ENCODE measurements around the gene LCA5.
A peak's percentile ranks its signal among the peaks of the same experiment; 100 is the strongest.
"Not testable (repeated sequence)": the region's sequence is repeated elsewhere in the genome, so short reads cannot be mapped to it uniquely, and the experiment has no call there.

The LCA5 gene

DNA sequence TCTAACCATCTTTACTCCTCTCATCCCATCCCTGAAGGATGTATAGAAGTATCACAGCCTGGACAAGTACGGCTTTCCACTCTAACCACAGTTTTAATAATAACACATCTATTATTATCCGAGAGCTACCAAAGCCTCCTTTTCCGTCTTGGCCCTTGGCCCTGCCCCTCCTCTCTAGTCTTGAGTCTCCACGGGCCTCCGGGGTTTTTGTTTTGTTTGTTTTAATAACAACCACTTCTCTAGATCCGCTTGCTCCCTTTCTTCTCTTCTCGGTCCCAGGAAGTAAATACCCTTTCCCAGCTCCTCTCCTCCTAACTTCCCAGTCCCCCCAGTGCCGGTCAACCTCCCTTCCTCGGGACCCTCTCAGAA is 661 bp downstream of the LCA5 start:
- no peak for FAIRE-seq

DNA sequence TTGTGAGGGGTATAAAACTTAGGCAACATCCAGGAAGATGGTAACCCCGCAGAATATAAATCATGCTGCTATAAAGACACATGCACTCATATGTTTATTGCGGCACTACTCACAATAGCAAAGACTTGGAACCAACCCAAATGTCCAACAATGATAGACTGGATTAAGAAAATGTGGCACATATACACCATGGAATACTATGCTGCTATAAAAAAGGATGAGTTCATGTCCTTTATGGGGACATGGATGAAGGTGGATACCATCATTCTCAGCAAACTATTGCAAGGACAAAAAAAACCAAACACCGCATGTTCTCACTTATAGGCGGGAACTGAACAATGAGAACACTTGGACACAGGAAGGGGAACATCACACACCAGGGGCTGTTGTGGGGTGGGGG is 7.7 kb downstream of the LCA5 start:
- FAIRE-seq = not testable (repeated sequence)

DNA sequence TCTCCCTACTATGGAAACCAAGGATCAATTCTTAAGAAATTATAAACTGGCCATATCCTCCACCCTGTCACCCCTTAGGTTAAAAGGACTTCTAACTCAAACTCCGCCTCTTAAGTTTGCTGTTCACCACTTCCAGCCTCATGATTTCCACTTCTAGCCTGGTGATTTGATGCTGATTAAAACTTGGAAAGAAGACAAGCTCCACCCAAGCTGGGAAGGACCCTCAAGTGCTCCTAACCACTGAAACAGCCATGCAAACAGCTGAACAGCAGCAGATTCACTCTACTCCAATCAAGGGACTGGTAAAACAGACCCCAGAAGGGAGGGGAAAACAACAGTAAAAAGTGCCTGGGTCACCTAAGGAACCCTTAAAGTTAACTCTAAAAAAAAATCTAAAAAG is 10.3 kb downstream of the LCA5 start:
- FAIRE-seq = no peak

DNA sequence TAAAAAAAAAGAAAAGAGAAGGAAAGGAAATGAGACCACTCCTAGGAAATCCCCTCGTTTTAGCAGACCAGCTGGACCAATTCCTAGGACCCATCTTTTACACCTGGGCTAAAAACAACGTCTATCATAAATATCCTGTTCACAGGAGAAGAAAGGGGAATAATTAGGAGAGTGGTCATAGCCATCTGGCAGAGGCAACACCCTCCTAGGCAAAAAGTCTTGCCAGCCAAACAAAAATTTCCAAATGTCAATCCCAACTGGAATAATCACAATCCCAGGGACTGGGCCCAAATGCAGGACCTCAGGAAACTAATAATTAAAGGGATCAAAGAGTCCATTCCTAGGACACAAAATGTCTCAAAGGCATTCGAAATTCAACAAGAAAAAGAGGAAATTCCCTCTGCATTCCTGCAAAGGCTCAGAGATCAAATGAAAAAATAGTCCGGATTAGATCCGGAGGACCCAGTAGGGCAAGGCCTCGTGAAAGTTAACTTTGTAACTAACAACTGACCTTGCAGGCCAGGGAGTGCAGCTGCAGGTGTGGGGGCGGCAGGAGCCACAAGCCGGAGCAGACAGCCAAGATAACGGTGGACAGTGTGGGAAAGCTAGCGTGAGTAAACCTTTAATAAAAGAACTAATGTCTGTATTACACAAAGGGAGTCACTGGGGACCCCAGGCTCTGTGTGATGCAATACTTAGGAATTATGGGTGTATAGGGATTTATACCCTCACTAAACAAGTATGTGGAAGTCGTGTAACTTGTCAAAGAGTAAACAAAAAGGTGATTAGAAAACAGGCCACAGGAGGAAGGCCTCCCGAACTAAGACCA is 11.7 kb downstream of the LCA5 start:
- no peak for FAIRE-seq

DNA sequence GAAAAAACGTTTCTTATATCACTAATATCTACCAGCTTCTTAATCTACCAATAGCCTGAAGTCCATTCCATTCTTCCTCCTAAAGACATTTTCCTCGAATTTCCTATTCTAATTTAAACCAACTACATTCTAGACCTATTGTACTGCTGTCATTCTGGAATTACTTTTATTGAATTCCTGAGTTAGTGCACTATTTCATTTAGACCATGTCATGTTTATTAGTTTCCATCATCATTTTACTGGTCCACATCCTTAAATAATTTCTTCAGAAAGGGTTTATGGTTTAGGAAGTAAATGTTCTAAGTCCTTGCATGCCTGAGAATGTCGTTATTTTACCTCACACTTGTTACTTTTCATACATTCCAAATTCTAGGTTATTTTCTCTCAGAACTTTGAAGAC is 13.2 kb downstream of the LCA5 start:
- FAIRE-seq = no peak

DNA sequence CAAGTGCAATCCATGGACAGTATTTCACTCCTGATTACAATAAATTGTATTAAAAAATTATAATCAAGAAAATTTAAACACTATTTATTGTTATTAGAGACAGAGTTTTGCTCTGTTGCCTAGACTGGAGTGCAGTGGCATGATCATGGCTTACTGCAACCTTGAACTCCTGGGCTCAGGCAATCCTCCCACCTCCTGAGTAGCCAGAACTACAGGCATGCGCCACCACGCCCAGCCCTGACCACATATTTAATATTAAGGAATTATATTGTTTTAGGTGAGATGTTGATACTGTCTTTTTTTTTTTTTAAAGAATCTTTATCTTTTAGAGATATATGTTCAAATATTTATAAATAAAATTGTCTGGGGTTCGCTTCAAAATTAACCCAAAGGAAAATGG is 14.6 kb downstream of the LCA5 start:
- no peak for FAIRE-seq

DNA sequence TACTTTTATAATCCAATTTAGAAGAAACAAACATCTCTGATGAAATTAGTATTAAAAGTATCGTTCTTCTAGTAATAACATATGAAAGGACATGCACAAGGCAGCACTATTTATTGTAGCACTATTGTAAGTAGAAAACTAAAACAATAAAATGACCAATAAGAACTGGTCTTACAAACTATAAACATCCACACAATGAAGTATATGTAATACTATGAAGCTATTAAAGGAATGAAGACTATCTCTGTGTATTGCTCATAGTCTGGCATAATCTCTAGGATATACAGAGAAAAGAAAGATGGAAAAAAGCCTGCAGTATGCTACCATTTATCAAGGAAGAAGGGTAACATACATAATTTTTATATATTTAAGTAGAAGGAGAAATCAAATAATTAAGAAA is 16.7 kb downstream of the LCA5 start:
- FAIRE-seq = no peak

DNA sequence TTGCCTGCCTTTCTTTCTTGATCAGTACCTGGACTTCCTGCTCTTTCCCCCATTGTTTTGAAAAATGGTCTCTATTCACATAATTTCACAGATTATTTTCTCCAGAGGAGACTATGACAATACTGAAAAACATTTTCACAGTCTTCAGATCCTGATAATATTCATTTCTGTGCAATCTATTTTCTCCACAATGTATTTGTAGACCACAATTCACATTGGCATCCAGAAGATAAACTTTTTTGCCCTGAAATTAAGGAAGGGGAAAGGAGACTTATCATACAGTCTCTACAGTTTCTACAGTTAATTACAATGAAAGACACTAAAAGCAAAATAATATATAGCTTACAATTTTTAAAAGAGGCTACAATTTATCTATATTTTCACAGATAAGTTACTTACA is 18.4 kb downstream of the LCA5 start:
- no peak for FAIRE-seq

DNA sequence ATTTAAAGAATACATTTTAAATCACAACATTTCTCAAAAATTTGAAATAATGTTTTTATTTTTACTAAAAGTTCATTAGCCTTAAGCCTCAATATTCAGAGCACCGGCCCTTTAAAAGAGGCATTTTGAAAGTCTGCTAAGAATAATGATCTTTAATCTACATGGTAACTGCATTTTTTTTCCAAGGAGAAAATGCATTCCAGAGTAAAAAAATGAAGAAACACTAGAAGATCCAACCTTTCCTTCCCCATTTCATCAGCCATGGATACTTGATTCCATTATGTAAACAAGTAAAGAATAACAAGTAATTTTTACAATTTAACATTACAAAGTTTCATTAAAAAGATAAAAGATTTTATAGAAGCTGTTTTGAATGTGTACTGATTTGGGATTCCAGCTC is 21.8 kb downstream of the LCA5 start:
- FAIRE-seq = no peak

DNA sequence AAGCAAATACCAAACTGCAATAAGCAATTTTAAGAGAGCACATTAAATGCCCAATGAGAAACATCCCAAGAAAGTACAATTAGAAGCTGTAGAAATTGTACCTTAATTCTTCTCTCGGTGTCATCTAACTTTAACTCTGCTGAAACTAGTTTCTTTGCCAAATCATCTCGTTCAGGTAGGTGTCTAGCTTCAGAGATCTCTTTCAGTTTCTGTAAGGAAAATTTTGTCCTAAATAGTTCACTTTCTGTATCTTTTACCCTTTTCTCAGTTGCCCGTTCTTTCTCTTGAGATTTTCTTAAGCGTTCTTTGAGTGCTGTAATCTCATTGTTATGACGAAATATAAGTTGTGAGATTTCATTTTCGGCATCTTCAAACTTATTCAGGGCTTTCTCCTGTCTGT is 24.1 kb downstream of the LCA5 start:
- FAIRE-seq = no peak

DNA sequence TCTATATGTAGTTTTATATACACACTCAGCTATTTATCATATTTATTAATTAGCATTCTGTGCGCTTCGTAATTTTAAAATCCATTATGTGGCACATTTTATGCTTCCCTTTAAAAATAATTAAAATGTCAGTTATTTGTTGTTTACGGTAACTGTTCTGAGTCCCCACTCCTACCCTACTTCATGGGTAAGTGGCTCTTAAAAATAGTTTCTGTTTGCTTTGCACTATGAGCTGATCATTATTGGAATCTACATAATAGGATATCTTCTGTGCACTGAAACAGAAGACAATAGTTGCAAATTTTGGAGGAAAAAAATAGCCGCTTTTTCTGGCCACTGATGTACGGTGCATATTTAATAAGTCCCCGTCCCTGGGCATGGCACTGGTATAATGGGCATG is 25.2 kb downstream of the LCA5 start:
- no peak for FAIRE-seq

DNA sequence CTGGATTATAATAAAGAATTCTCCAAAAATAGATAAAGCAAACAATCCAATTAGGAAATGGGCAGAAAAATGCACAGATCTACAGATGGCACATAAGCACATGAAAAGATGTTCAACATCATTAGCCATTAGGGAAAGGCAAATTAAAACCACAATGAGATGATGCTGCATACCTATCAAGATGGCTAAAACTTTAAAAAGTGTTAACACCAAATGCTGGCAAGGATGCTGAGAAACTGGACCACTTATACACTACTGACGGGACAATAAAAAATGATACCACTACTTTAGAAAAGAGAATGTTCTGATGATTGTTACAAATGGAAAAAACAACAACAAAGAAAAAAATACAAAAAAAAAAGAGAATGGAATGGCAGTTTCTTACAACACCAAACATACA is 26.5 kb downstream of the LCA5 start:
- no peak for FAIRE-seq

DNA sequence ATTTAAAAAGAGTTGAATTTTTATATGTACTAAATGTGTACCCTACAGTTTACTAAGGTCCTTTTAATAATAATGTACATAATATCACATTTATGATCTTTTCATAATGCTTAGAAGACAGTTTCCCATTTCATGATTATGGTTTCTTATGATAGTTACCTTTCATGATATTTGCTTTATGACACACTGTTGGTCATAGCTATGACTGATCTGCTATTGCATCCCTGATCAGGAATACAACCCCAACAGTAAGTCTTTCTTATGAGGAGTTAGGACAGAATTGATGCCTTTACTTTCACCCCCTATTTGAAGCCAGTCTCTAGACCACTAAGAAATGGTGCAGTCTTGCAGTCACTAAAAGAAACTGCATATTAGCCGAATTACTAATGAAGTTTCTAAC is 31.0 kb downstream of the LCA5 start:
- no peak for FAIRE-seq

DNA sequence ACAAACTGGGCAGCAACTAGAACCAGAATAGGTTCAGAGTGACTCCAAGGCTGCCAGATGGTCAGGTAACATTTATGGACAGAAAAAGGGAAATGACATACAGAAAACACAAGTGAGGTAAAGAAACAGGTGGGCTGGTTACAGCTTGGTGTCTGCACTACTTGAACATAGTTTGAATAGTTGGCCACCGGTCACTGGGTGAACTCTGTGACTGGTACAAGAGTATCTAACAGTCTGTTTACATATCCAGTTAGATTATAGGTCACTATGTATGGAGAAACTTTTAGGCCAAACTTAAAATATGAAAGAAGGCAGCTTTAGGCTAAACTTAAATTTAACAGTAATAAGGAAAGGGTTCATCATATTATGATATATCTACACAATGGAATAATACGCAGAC is 32.9 kb downstream of the LCA5 start:
- FAIRE-seq = no peak

DNA sequence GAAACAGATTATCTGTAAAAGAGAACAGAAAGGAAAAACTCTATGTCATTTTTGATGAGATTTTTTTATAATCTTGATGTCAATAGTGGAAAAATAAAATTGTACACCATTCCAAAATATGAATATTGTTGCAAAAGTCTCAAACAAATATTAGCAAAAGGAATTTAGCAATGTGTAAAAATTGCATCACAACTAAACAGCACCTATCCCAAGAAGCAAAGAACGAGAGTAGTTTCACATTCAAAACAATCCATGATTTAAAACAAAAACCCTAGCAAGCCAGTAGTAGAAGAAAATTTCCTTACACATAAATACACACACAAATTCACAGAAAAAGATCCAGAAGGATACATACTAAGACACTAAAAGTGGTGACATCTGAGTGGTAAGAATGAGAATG is 38.4 kb downstream of the LCA5 start:
- FAIRE-seq = peak; percentile 64

DNA sequence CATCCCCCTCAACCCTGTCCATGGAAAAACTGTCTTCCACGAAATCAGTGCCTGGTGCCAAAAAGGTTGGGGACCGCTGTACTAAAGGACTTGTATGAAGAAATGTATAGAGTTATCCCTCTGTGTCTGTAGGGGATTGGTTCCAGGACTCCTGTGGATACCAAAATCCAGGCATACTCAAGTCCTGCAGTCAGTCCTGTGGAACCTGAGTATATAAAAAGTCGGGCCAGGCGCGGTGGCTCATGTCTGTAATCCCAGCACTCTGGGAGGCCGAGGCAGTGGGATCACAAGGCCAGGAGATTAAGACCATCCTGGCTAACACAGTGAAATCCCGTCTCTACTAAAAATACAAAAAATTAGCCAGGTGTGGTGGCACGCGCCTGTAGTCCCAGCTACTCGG is 42.0 kb downstream of the LCA5 start:
- FAIRE-seq = no peak

DNA sequence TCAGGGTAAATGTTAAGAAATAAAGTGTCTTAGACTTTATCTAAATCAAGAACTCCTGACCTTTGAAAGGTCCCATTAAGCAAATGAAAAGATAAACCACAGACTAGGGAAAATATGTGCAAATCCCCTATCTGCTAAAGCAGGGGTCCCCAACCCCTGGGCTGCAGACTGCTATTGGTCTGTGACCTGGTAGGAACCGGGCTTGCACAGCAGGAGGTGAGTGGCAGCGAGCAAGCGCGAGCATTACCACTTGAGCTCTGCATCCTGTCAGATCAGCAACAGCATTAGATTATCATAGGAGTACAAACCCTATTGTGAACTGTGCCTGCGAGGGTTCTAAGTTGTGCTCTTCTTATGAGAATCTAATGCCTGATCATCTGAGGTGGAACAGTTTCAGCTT is 42.4 kb downstream of the LCA5 start:
- FAIRE-seq = no peak

DNA sequence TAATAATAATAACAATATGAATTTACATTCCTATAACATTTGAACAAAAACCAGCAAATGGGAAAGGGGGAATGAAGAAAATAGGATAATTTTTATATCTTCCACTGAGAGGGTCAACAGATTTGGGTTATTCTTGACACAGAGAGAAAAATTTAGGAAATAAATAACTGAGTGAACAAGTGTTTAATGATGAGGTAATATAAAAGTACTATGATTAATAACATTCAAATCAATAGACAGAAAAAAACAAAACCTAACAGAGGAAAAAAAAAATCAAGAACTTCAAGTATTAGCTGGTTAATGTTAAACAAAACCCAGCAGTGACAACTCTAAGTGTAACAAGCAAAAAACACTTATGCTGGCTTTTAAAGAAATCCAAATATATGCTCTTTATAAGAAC is 66.5 kb downstream of the LCA5 start:
- FAIRE-seq = no peak

DNA sequence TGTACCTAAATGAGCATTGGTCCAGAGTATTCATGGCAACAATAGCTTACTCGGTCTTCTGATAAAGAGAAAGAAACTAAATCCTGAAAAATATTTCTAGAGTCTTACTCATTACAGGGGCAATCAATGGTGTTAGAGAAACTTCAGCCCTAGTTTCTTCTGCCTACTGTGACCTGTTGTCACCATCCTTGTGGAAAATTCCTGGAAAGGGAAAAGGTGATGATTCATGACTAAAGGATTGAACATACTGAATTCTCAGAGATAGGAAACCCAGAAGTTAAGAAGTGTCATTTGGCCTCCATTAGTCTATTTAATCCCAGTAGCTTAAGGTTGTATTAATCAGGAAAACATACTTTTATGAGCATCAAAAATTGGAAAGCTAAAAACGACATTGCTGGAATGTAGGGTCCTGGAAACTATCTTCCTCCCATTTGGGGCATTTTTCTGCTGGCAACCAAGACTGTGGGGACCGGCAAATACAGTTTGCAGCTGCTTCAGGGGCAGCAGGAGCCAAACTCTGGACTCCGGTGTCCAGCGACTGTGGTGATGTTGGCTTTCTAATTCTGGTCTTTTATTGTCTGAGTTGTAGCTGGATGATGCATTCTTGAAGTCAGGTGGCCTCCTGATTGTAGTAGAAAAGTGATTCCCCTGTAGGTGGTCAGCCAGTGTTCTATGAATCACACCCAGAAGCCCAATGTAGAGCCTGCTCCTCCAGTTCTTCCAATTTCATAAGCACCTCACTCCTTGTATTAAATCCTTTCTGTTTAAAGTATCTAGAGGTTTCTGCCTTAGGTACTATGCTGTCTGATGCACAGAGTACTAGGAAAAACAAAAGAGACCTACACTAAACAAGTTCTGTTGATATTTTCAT is 67.6 kb downstream of the LCA5 start:
- no peak for FAIRE-seq

DNA sequence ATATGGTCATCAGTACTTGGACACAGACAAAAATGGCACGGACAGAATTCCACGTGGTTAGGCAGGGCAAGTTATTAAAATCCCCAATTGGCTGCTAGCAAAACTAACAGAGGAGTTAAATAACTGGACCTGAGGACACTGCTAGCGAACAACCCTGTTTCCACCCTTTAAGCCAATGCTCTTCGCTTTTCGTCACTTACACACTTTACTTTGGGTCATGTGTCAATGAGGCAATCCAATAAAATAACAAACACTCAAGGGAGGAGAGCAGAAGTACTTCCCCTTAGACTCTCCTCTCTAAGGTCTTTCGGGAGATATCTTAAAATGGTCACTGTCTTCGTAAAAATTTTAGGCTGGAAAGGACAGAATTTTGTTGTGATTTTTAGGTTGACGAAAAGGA is 68.6 kb downstream of the LCA5 start:
- FAIRE-seq = no peak

DNA sequence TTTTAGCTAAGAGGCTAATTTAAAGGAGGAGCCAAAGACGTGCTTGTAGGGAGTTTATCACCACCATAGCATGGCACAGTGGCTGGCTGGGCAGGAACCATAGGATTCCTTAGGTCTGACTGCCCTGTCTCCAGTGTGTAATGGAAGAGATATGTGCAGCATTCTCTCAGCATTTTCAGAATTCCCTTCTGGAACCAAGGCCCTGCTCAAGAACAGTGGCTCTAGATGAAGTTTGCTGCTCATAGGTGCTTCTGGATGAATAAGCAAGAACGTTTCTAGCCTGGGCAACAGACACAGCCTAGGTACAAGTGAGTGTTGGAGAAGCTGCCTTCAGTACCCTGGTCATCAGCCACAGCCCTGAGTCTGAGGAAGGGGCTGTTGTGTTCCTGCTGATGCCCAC is 69.1 kb downstream of the LCA5 start:
- FAIRE-seq = no peak

DNA sequence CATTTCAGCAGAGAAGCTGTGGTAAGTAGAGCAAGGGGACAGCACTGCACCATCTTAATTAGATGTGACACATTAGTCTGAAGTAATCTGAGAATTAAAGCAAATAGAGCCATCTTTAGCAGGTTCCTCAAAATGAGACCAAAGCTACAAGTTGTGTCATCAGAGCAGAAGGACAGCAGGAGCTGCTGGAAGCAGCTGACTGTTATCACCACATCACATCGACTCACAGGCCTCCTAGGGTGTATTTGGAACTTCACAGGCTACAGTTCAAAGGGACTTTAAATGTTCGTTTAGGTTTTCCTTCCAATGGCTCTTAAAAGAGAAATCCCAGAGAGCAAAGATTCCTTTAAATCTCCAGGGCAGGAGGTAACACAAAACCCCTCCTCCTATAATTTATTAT is 69.5 kb downstream of the LCA5 start:
- FAIRE-seq = no peak

DNA sequence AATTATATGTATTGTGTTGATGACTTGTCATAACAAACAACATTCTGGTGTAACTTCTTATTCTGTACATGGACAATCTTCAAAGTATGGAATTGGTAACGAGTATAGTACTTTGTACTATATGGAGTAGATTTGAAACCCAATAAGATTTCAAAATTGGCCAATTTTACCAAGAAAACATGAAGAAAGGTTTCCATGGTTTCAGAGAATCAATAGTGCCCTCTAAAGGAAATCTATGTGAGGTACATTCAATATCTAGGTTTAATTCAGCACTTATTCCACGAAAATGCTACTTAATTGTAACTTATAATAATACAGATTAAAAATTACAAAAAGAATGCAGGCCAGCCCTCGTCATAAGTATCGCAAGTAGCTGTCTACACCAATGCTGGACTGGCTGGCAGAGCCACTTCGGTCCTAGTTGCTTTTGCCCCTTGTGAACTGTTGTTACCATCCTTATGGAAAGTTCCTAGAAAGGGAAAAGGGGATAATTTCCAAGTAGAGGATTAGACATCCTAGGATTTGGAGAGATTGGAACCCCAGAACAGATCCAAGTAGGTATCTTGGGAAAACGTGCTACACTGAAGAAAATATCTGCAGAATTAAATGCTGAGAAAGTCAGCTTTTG is 70.9 kb downstream of the LCA5 start:
- FAIRE-seq = no peak

DNA sequence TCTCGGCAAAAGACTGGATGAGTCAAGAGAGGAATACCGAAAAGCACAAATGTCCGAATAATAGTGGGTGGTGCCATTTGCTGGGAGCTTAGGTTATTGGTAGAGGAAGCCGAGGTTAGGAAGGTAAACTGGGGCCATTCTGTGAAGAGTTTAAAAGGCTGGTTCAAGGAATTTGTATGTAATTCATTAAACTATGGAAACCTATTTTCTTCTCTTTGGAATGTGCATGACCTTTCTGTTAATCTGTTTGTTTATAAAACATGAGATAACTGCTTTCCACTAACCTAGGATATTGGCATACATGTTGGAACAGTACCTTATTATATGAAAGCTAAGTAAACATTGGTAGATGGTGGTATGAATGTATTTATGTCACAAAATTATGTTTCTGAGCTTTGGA is 71.8 kb downstream of the LCA5 start:
- no peak for FAIRE-seq

All from colon (tissue), 2 donors.